LoVo (cell line): ENCODE measurements around the gene KCNIP4.
"Not testable (repeated sequence)": the region's sequence is repeated elsewhere in the genome, so short reads cannot be mapped to it uniquely, and the experiment has no call there.

Experiments used
- DNase-seq: peaks from one replicate; pipeline ENCODE4 v3.0.0-alpha.2; 2016; ENCODE audit warnings: low spot score

The KCNIP4 gene

GRCh38 chr4:21366312-21366711, 582.3 kb downstream of the KCNIP4 start:
- DNase-seq: no peak

GRCh38 chr4:21363701-21364100, 584.9 kb downstream of the KCNIP4 start:
- DNase-seq: no peak

GRCh38 chr4:21352354-21352753, 596.2 kb downstream of the KCNIP4 start:
- DNase-seq: not testable (repeated sequence)

- no peak for DNase-seq
Measured at GRCh38 chr4:21347142-21347541, 601.4 kb downstream of the KCNIP4 start.

- DNase-seq: no peak
Measured at GRCh38 chr4:21327976-21328700, 620.4 kb downstream of the KCNIP4 start.

GRCh38 chr4:21320034-21320433, 628.5 kb downstream of the KCNIP4 start:
- no peak for DNase-seq

- no peak for DNase-seq
Measured at GRCh38 chr4:21307709-21308108, 640.9 kb downstream of the KCNIP4 start.

- DNase-seq: no peak
Measured at GRCh38 chr4:21304540-21304887, 644.1 kb downstream of the KCNIP4 start.

GRCh38 chr4:21290562-21290961, 658.0 kb downstream of the KCNIP4 start:
- DNase-seq: no peak

GRCh38 chr4:21276046-21276445, 672.5 kb downstream of the KCNIP4 start:
- DNase-seq: no peak

- no peak for DNase-seq
Measured at GRCh38 chr4:21271439-21272052, 677.0 kb downstream of the KCNIP4 start.

GRCh38 chr4:21248331-21248730, 700.2 kb downstream of the KCNIP4 start:
- DNase-seq: no peak

GRCh38 chr4:21242163-21242562, 706.4 kb downstream of the KCNIP4 start:
- no peak for DNase-seq

GRCh38 chr4:21226637-21227538, 721.7 kb downstream of the KCNIP4 start:
- DNase-seq: no peak

GRCh38 chr4:21211846-21212245, 736.7 kb downstream of the KCNIP4 start:
- no peak for DNase-seq

GRCh38 chr4:21209860-21210259, 738.7 kb downstream of the KCNIP4 start:
- no peak for DNase-seq

- DNase-seq: no peak
Measured at GRCh38 chr4:21205821-21206531, 742.6 kb downstream of the KCNIP4 start.

GRCh38 chr4:21203416-21203815, 745.2 kb downstream of the KCNIP4 start:
- no peak for DNase-seq

- no peak for DNase-seq
Measured at GRCh38 chr4:21202959-21203358, 745.6 kb downstream of the KCNIP4 start.

- DNase-seq: no peak
Measured at GRCh38 chr4:21198683-21199082, 749.9 kb downstream of the KCNIP4 start.

- DNase-seq: no peak
Measured at GRCh38 chr4:21195682-21196081, 752.9 kb downstream of the KCNIP4 start.

- DNase-seq: no peak
Measured at GRCh38 chr4:21192367-21192766, 756.2 kb downstream of the KCNIP4 start.
